ENCODE measurements around the gene EPHA10.

The EPHA10 gene

DNA sequence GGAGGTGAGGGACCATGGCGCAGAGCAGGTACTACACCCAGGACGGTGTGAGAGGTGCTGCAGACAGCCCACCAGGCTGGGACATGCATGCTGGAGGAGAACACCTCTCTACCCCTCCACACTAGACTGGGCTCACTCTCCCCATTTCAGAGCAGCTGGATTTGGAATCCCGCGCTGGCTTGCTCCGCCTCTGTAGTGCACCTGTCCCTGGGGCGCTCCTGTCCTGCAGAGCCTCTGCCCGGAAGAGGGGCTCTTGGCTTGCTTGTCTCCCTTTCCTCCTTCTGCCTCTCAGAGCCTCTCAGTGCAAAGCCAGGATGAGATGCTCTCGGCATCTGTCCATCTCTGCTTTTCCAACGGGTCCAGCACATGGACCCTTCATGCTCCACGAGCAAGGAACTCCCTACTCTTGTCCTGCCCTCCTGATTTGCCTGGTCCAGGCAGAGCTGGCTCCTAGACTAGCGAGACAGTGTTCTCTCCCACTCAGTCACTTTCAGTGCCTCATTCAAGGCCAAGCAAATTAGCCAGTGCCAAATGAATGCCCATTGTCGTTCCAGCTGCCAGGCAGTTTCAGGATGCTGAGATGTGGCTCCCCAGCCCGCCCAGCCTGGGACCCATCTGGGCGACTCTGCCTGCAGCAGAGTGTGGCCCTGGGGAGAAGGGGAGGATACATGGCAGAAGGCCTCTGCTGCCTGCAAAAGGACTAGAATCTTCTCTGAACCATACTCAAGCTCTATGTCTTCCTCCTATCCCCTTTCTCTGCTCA lies 38.9 kb downstream of the EPHA10 start:
- no peak overlapping the region for H3K4me3 ChIP-seq (ENCODE audit: low read depth, low read length)
- no peak overlapping the region for H3K9ac ChIP-seq
- H3K79me2 ChIP-seq, result no peaks in the 10 kb centered on the region
- no peak overlapping the region for H3K27ac ChIP-seq
- TF ChIP-seq, protein P1, sequence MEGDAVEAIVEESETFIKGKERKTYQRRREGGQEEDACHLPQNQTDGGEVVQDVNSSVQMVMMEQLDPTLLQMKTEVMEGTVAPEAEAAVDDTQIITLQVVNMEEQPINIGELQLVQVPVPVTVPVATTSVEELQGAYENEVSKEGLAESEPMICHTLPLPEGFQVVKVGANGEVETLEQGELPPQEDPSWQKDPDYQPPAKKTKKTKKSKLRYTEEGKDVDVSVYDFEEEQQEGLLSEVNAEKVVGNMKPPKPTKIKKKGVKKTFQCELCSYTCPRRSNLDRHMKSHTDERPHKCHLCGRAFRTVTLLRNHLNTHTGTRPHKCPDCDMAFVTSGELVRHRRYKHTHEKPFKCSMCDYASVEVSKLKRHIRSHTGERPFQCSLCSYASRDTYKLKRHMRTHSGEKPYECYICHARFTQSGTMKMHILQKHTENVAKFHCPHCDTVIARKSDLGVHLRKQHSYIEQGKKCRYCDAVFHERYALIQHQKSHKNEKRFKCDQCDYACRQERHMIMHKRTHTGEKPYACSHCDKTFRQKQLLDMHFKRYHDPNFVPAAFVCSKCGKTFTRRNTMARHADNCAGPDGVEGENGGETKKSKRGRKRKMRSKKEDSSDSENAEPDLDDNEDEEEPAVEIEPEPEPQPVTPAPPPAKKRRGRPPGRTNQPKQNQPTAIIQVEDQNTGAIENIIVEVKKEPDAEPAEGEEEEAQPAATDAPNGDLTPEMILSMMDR (IDR thresholded peaks at IDR 0.05), result no peak
- no peaks in the 10 kb centered on the region for H3K9me3 ChIP-seq (ENCODE audit: control insufficient read depth, low read length)
- H3K27me3 ChIP-seq (ENCODE audit: control insufficient read depth, insufficient read depth, low read length), result no peaks in the 10 kb centered on the region
- H3K4me2 ChIP-seq (ENCODE audit: low read length), result no peak overlapping the region
- no peak overlapping the region for H2AFZ ChIP-seq
- H3K4me1 ChIP-seq, result no peaks in the 10 kb centered on the region
- no peaks in the 10 kb centered on the region for H3K36me3 ChIP-seq (ENCODE audit: control insufficient read depth, insufficient read depth, low read length)

DNA sequence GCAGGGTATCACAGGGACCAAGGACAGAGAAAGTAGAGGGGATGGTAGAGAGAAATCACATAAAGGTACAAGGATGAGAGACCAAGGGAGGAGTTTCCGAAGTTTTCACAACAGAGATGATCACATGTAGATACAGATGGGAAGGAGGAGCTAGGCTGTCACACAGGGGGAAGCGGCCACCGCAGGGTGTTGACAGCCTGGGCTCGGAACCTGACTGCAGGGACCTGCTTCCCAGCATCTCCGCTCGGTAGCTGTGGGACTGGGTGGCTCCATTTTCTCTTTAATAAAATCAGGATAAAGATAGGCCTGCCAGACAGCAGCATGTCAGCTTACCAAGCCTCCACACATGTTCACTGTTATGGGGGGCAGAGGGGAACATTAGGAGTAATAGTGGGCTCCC lies 40.3 kb downstream of the EPHA10 start:
- Histone ChIP-seq H3K4me1 (no peaks in the 10 kb centered on the region), H3K4me3 (ENCODE audit: low read depth, low read length) (no peak overlapping the region), H3K9me3 (ENCODE audit: control insufficient read depth, low read length) (no peaks in the 10 kb centered on the region), H3K27me3 (ENCODE audit: control insufficient read depth, insufficient read depth, low read length) (no peaks in the 10 kb centered on the region), H3K79me2 (no peaks in the 10 kb centered on the region), H3K9ac (no peak overlapping the region), H3K27ac (no peak overlapping the region), H2AFZ (no peak overlapping the region), H3K36me3 (ENCODE audit: control insufficient read depth, insufficient read depth, low read length) (no peaks in the 10 kb centered on the region), H3K4me2 (ENCODE audit: low read length) (no peak overlapping the region)
- TF ChIP-seq, protein P1 (IDR thresholded peaks at IDR 0.05), result no peak

- no peak overlapping the region for H3K27ac ChIP-seq
- H3K36me3 ChIP-seq (ENCODE audit: control insufficient read depth, insufficient read depth, low read length), result no peaks in the 10 kb centered on the region
- no peaks in the 10 kb centered on the region for H3K79me2 ChIP-seq
- no peak overlapping the region for H3K4me3 ChIP-seq (ENCODE audit: low read depth, low read length)
- H3K4me1 ChIP-seq, result no peaks in the 10 kb centered on the region
- no peak overlapping the region for H2AFZ ChIP-seq
- H3K9me3 ChIP-seq (ENCODE audit: control insufficient read depth, low read length), result no peaks in the 10 kb centered on the region
- H3K4me2 ChIP-seq (ENCODE audit: low read length), result no peak overlapping the region
- H3K27me3 ChIP-seq (ENCODE audit: control insufficient read depth, insufficient read depth, low read length), result no peaks in the 10 kb centered on the region
- no peak overlapping the region for H3K9ac ChIP-seq
- TF ChIP-seq, protein P1 (IDR thresholded peaks at IDR 0.05), result no peak
Observed at GRCh38 chr1:37723390-37724078, 41.4 kb downstream of the EPHA10 start.

DNA sequence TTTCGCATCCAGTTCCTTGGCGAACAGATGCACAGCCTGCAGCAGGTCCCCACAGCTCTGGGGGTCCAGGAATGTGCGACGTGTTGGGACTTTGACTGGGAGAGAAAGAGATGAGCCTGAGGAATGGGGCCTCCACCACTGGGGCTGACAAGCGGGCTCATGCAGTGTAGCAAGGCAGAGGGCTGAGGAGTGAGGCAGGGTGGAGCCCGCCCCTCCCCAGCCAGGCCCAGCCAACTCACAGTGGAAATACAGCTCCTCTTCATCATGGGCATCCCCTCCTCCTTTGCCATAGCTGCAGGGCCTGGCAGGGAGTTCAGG lies 41.9 kb downstream of the EPHA10 start:
- H3K36me3 ChIP-seq (ENCODE audit: control insufficient read depth, insufficient read depth, low read length), result no peaks in the 10 kb centered on the region
- no peak overlapping the region for H3K4me3 ChIP-seq (ENCODE audit: low read depth, low read length)
- H3K9me3 ChIP-seq (ENCODE audit: control insufficient read depth, low read length), result no peaks in the 10 kb centered on the region
- no peak overlapping the region for H3K4me2 ChIP-seq (ENCODE audit: low read length)
- H3K79me2 ChIP-seq, result no peaks in the 10 kb centered on the region
- H3K27me3 ChIP-seq (ENCODE audit: control insufficient read depth, insufficient read depth, low read length), result no peaks in the 10 kb centered on the region
- no peak overlapping the region for H2AFZ ChIP-seq
- no peaks in the 10 kb centered on the region for H3K4me1 ChIP-seq
- no peak overlapping the region for H3K9ac ChIP-seq
- TF ChIP-seq, protein P1 (IDR thresholded peaks at IDR 0.05), result no peak
- H3K27ac ChIP-seq, result no peak overlapping the region

Measured in parathyroid adenoma (tissue), 2 donors.